LNCAP (cell line): Measurements from ENCODE around the gene CEP152.

ENCODE experiments used
- TF ChIP-seq, protein P1 (sequence below): fragments of 450-650 bp; IDR thresholded peaks from 2 replicates; pipeline ENCODE4 v1.5.1; 2017; ENCODE audit warnings: mild to moderate bottlenecking

The CEP152 gene

DNA sequence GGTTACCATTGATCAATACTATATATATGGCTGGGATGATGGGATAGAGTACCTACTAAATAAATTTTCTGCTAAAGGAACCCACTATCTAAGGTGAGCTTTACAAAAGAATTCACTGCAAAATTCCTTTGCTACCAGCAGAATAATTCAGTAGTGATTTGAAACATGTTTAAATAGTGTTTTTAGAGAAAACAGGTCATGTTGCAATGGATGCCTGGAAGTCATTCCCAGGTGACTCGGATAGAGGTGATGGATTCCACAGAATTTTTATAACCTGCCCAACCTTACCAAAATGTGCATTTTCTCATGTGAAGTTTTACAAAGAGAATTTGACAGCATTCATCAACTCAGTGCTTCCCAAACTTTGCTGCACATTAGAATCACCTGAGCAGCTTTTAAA is 53.2 kb downstream of the CEP152 start:
- TF ChIP-seq, protein P1, sequence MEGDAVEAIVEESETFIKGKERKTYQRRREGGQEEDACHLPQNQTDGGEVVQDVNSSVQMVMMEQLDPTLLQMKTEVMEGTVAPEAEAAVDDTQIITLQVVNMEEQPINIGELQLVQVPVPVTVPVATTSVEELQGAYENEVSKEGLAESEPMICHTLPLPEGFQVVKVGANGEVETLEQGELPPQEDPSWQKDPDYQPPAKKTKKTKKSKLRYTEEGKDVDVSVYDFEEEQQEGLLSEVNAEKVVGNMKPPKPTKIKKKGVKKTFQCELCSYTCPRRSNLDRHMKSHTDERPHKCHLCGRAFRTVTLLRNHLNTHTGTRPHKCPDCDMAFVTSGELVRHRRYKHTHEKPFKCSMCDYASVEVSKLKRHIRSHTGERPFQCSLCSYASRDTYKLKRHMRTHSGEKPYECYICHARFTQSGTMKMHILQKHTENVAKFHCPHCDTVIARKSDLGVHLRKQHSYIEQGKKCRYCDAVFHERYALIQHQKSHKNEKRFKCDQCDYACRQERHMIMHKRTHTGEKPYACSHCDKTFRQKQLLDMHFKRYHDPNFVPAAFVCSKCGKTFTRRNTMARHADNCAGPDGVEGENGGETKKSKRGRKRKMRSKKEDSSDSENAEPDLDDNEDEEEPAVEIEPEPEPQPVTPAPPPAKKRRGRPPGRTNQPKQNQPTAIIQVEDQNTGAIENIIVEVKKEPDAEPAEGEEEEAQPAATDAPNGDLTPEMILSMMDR = no peak

DNA sequence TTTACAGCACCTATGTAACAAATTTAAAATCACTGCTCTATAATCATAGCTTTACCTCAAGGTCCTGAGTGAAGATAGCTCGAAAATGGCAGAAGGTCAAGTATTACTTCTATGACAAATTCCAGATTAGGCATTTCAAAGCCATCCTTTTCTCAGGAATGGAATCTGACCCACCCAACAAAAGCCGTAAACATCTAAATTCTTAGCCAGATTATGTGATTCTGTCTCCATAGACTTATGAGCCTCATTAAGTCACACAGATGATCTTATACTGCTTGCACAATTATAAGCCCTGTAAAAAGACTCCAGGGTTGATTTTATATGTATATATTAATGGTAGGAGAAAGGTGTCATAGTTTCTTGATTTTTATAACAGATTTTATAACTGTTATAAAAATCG is 56.9 kb downstream of the CEP152 start:
- TF ChIP-seq, protein P1 = no peak

DNA sequence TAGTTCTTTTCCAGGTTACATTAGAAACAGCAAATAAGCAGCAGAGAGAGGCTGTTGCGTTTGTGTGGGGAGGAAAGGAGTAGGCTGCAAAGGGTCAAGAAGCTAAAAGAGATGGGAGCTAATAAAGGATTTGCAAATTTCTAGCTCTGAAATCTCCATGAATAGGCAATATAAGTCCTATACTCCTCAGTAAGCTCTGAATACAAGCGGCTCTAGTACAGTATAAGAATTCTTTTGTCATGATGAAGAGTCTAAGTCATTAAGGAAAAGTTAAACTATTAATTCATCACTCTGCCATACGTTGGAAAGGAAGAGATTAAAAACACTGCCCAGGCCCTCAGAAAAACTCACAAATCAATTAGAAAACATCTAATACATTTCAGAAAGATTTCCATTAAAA is 59.3 kb downstream of the CEP152 start:
- TF ChIP-seq, protein P1 = no peak

DNA sequence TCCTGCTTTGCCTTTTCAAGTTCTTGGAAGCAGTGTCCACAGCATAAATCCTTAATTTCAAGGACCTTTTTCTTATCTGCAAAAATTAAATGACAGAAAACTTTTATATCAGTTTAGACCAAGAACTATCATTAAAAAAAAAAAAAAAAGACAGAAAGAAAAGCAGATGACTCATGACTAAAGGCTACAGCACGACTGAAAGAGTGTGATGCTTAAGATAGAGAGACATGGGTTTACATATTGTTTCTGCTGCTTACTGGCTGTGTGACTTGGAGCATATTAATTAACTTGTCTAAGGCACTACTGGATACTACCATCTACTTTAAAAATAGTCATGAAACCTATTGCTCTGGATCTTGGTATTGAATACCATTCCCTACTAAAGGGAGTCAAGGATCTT is 62.3 kb downstream of the CEP152 start:
- TF ChIP-seq, protein P1 = no peak

DNA sequence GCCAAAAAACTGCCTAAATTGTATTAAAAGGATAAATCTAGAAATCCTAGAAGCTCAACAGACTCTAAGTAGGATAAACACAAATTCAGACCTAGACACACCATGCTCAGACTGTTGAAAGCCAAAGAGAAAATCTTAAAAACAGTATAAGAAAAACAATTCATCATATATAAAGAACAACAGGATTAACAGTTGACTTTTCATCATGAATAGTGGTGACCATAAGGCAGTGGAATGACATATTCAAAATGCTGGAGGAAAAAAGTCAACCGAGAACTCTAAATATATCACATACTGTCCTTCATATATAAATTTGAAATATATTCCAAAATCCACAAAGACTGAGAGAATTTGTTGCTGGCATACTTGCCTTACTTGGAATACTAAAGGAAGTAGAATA is 77.3 kb downstream of the CEP152 start:
- TF ChIP-seq, protein P1 = no peak

DNA sequence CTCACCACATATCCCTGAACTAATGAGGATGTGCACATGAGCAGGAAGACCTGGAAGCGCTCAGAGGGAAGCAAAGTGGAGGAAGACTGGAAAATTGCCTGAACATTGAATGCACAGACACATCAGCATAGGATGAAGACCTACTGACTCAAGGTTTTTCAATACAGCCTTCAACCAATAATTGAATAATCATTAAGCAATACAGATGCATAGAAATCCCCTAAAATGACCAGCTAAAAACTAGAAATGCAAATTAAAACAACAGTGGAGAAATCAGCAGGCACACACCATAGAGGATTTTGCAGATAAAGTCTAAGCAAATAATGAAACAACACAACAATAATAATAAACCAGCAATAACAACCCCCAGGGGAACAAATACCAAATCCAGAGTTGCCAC is 80.4 kb downstream of the CEP152 start:
- TF ChIP-seq, protein P1 = no peak

DNA sequence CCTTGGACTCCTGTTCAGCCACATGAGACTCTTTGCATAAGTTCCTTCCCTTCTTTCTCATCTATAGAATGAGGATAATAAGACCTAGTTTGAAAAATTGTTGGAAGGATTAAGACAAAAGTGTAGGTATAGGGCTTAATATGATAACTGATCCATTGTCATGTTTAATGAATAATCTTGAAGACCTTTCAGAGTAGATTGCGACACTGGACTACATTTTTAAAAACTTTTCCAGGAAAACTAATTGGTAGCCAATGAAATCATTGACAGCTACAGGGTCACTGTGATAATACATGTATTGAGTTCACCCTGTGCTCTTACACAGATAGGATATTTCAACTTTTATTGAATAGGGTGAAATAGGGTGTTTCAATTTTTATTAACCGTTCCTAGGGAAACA is 86.9 kb downstream of the CEP152 start:
- TF ChIP-seq, protein P1 = no peak
